ENCODE measurements around the gene MICOS13.

The MICOS13 gene

GRCh38 chr19:5628461-5628860, 51.9 kb downstream of the MICOS13 start:
- DNase-seq (ENCODE audit: low read depth), result no peak
